Thyroid gland (tissue), 4 donors: ENCODE results near the gene APBB1IP. TPM values are rescaled to one million over a fixed set of nuclear protein-coding genes. Genes with fewer than 3 reads are reported as not detected.
"Not testable (repeated sequence)": the region's sequence is repeated elsewhere in the genome, so short reads cannot be mapped to it uniquely, and the experiment has no call there.

Source experiments
- DNase-seq, 2 donors: peaks; one replicate each; pipeline ENCODE4 v3.0.0-alpha.2; 2019
- H3K27ac ChIP-seq, 3 donors: fragments of 200-600 bp; sonication (generic); 1 replicate in 2 of 3; 2 replicates in 1 of 3; pipeline ENCODE4 v1.5.1; 2016 to 2019; ENCODE audit warnings: mild to moderate bottlenecking in 1 of 3, moderate library complexity in 1 of 3
- H3K27me3 ChIP-seq: fragments of 200-600 bp; sonication (generic); one replicate; pipeline ENCODE4 v1.5.1; 2019
- H3K36me3 ChIP-seq, 2 donors: fragments of 200-600 bp; sonication (generic); one replicate each; pipeline ENCODE4 v1.5.1; 2016 to 2019
- H3K4me1 ChIP-seq, 2 donors: fragments of 200-600 bp; sonication (generic); one replicate each; pipeline ENCODE4 v1.5.1; 2017 to 2019
- H3K4me3 ChIP-seq, 3 donors: fragments of 200-600 bp; sonication (generic); replicated peaks in 1 of 3; 1 replicate in 2 of 3; 2 replicates in 1 of 3; pipeline ENCODE4 v1.5.1; 2016; ENCODE audit warnings: mild to moderate bottlenecking in 1 of 3
- H3K9me3 ChIP-seq: fragments of 200-600 bp; sonication (generic); one replicate; pipeline ENCODE4 v1.5.1; 2017
- CTCF ChIP-seq, 6 experiments: fragments of 200-600 bp in 3 of 6; fragments of 450-650 bp in 3 of 6; sonication (generic) in 3 of 6; IDR thresholded peaks; one replicate each; pipeline ENCODE4 v1.5.1; 2016 to 2019; ENCODE audit warnings: antibody characterized with exemption in 6 of 6, mild to moderate bottlenecking in 2 of 6, inconsistent platforms in 1 of 6, moderate library complexity in 1 of 6
- POLR2A ChIP-seq, 2 donors: fragments of 450-650 bp; IDR thresholded peaks; one replicate each; pipeline ENCODE4 v1.6.1; 2017; ENCODE audit warnings: antibody characterized with exemption in 2 of 2, mild to moderate bottlenecking in 2 of 2, moderate library complexity in 1 of 2
- WGBS, 2 donors: methylation state at CpG; one replicate each; pipeline ENCODE4 v1.1.5; 2017; 5-methylcytosine and 5-hydroxymethylcytosine counted together
- intact Hi-C: fragments of 100-400 bp; cut with DNase I; formaldehyde crosslinking; loops from one replicate; pipeline ENCODE4 v1.15.1; 2023
- total RNA-seq, 4 donors: library from RNA; depleted of rRNA; stranded (reverse); fragments of >200 nt; gene quantifications; one replicate each; pipeline ENCODE4 v1.2.3, GENCODE V29; 2016

APBB1IP gene
- total RNA-seq, 4 donors from 2014 or later: 1.5 to 4.3 (median 2.2) TPM

DNA sequence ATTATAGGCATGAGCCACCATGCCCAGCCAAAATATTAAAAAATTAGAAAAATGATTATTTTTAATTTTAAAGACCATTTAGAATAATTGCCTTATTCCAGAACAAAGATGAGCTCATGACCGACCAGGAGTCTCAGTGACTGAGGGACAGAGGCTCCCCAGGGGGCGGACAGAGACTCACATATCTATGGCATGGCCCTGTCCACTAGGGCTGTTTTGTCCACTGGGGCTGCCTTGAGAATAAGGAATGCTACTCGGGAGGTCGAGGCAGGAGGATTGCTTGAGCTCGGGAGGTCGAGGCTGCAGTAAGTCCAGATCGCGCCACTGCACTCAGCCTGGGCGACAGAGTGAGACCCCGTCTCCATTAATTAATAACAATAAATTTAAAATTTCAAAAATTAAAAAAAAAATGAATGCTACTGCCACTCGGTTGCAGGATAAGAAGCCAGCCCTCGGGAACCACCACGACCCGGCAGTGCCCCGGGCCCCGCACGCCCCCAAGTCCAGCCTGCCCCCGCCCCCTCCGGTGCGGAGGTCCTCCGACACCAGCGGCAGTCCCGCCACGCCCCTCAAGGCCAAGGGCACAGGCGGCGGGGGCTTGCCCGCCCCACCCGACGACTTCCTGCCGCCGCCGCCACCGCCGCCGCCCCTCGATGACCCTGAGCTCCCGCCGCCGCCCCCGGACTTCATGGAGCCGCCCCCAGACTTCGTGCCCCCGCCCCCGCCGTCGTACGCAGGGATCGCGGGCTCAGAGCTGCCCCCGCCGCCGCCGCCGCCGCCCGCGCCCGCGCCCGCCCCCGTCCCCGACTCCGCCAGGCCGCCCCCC is 128.6 kb downstream of the APBB1IP start:
- no peak overlapping the region for H3K27ac ChIP-seq
- H3K27me3 ChIP-seq: no peaks in the 10 kb centered on the region
- no peaks in the 10 kb centered on the region for H3K9me3 ChIP-seq
- 29 to 30% methylated on average over 20 to 29 of the region's 64 CpGs for WGBS, 2 donors
- intact Hi-C loops: no loop called here
- TF ChIP-seq POLR2A (IDR thresholded peaks at IDR 0.05) (no peak), CTCF (IDR thresholded peaks at IDR 0.05) (no peak)
- H3K4me1 ChIP-seq: no peaks in the 10 kb centered on the region
- H3K4me3 ChIP-seq: peak overlapping the region in 1 of 3 donors; percentile 27
- H3K36me3 ChIP-seq: no peaks in the 10 kb centered on the region
- peak; percentile 3 to 6 for DNase-seq

- Histone ChIP-seq H3K4me1 (no peaks in the 10 kb centered on the region), H3K9me3 (no peaks in the 10 kb centered on the region), H3K27me3 (no peaks in the 10 kb centered on the region), H3K36me3 (no peaks in the 10 kb centered on the region), H3K4me3 (peak overlapping the region in 1 of 3 donors; percentile 27), H3K27ac (no peak overlapping the region)
- intact Hi-C loops: no loop called here
- TF ChIP-seq POLR2A (IDR thresholded peaks at IDR 0.05) (no peak), CTCF (IDR thresholded peaks at IDR 0.05) (no peak)
- WGBS, 2 donors: 26 to 39% methylated on average over 4 to 9 of the region's 10 CpGs
- no peak for DNase-seq
Measured at GRCh38 chr10:26567351-26567721, 129.2 kb downstream of the APBB1IP start.

DNA sequence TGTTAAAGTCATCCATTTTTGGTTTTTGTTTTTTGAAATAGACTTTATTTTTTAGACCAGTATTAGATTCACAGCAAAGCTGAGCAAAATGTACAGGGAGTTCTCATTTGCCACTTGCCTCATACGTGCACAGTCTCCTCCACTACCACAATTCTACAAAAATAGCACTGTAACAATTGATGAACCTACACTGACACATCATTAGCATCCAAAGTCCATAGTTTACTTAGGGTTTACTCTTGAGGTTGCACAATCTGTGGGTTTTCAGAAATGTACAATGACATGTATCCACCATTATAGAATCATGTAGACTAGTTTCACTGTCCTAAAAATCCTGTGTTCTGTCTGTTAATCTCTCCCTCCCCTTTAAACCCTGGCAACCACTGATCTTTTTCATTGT is 133.5 kb downstream of the APBB1IP start:
- DNase-seq: no peak
- H3K4me1 ChIP-seq: no peaks in the 10 kb centered on the region
- H3K4me3 ChIP-seq: no peak overlapping the region
- WGBS, 2 donors: 50 to 75% methylated on average over 1 of the region's 1 CpG
- no peak overlapping the region for H3K27ac ChIP-seq
- TF ChIP-seq CTCF (IDR thresholded peaks at IDR 0.05): no peak
- no peak for TF ChIP-seq POLR2A (IDR thresholded peaks at IDR 0.05)
- no peaks in the 10 kb centered on the region for H3K36me3 ChIP-seq
- no peaks in the 10 kb centered on the region for H3K27me3 ChIP-seq
- no peaks in the 10 kb centered on the region for H3K9me3 ChIP-seq
- intact Hi-C loops: no loop called here

- H3K36me3 ChIP-seq: no peaks in the 10 kb centered on the region
- no peaks in the 10 kb centered on the region for H3K27me3 ChIP-seq
- DNase-seq: no peak
- WGBS, 2 donors: 42 to 61% methylated on average over 2 of the region's 2 CpGs
- no peak overlapping the region for H3K4me3 ChIP-seq
- no peaks in the 10 kb centered on the region for H3K9me3 ChIP-seq
- H3K4me1 ChIP-seq: no peaks in the 10 kb centered on the region
- no peak overlapping the region for H3K27ac ChIP-seq
- TF ChIP-seq POLR2A (IDR thresholded peaks at IDR 0.05): no peak
- no peak for TF ChIP-seq CTCF (IDR thresholded peaks at IDR 0.05)
- intact Hi-C loops: no loop called here
Measured at GRCh38 chr10:26573674-26574073, 135.5 kb downstream of the APBB1IP start.

GRCh38 chr10:26574783-26575182 is 136.6 kb downstream of the APBB1IP start:
- Histone ChIP-seq H3K27ac (no peak overlapping the region), H3K4me3 (no peak overlapping the region), H3K4me1 (no peaks in the 10 kb centered on the region), H3K36me3 (no peaks in the 10 kb centered on the region), H3K9me3 (no peaks in the 10 kb centered on the region), H3K27me3 (no peaks in the 10 kb centered on the region)
- intact Hi-C loops: no loop called here
- TF ChIP-seq POLR2A (IDR thresholded peaks at IDR 0.05) (no peak), CTCF (IDR thresholded peaks at IDR 0.05) (no peak)
- 82 to 86% methylated on average over 4 of the region's 4 CpGs for WGBS, 2 donors
- DNase-seq: no peak

- H3K9me3 ChIP-seq, H3K36me3 ChIP-seq, H3K27me3 ChIP-seq, DNase-seq, H3K27ac ChIP-seq, H3K4me3 ChIP-seq, H3K4me1 ChIP-seq, intact Hi-C loops: not testable (repeated sequence)
- WGBS, 2 donors: 71 to 76% methylated on average over 6 of the region's 6 CpGs
Measured at GRCh38 chr10:26578371-26578770, 140.2 kb downstream of the APBB1IP start.
